8988T (cell line): Measurements from ENCODE around the gene RAX.

Experiments used
- DNase-seq: peaks from one replicate; pipeline ENCODE4 v3.0.0; 2011

Gene RAX

GRCh38 chr18:59272891-59273758 is at the start of gene RAX:
Gene RAX (minus strand): TSS chr18:59273454. CDS start chr18:59273206, 248 bp downstream.
- DNase-seq = no peak

- DNase-seq = no peak
Measured at GRCh38 chr18:59318460-59319050, 45.3 kb upstream of the RAX start, which contains the start of gene CPLX4. Gene CPLX4 (minus strand): TSS chr18:59318649. CDS start chr18:59318462, 187 bp downstream.

- DNase-seq = no peak
Measured at GRCh38 chr18:59311631-59312030, 38.4 kb upstream of the RAX start.

GRCh38 chr18:59308938-59309260 is 35.6 kb upstream of the RAX start:
- no peak for DNase-seq

GRCh38 chr18:59308248-59308937 is 35.1 kb upstream of the RAX start:
- peak; percentile 30 for DNase-seq

- no peak for DNase-seq
Measured at GRCh38 chr18:59306640-59307039, 33.4 kb upstream of the RAX start.

GRCh38 chr18:59305295-59305694 is 32.0 kb upstream of the RAX start:
- DNase-seq = no peak

GRCh38 chr18:59303656-59304195 is 30.5 kb upstream of the RAX start:
- no peak for DNase-seq

- no peak for DNase-seq
Measured at GRCh38 chr18:59303006-59303405, 29.8 kb upstream of the RAX start.

- no peak for DNase-seq
Measured at GRCh38 chr18:59301929-59302328, 28.7 kb upstream of the RAX start.

- no peak for DNase-seq
Measured at GRCh38 chr18:59300676-59301285, 27.5 kb upstream of the RAX start.

GRCh38 chr18:59298871-59299270 is 25.6 kb upstream of the RAX start:
- DNase-seq = no peak

GRCh38 chr18:59293317-59293716 is 20.1 kb upstream of the RAX start:
- DNase-seq = no peak

GRCh38 chr18:59286341-59286740 is 13.1 kb upstream of the RAX start:
- DNase-seq = no peak

GRCh38 chr18:59282341-59282740 is 9.1 kb upstream of the RAX start:
- DNase-seq = no peak

- DNase-seq = no peak
Measured at GRCh38 chr18:59279722-59280121, 6.5 kb upstream of the RAX start.

GRCh38 chr18:59279193-59279592 is 5.9 kb upstream of the RAX start:
- no peak for DNase-seq

GRCh38 chr18:59278793-59279192 is 5.5 kb upstream of the RAX start:
- no peak for DNase-seq

GRCh38 chr18:59276047-59276446 is 2.8 kb upstream of the RAX start:
- no peak for DNase-seq

GRCh38 chr18:59275406-59275949 is 2.2 kb upstream of the RAX start:
- DNase-seq = no peak

- no peak for DNase-seq
Measured at GRCh38 chr18:59274533-59274928, 1.3 kb upstream of the RAX start.

GRCh38 chr18:59273759-59274532 is 692 bp upstream of the RAX start:
- DNase-seq = no peak
